Prostate gland (tissue), 2 donors: ENCODE data around the gene PRKG1.

Experiments used
- POLR2A ChIP-seq: fragments of 450-650 bp; IDR thresholded peaks from one replicate; pipeline ENCODE4 v1.6.1; 2016; ENCODE audit warnings: antibody characterized with exemption, mild to moderate bottlenecking
- POLR2AphosphoS5 ChIP-seq: sonication (generic); formaldehyde crosslinking; IDR thresholded peaks from one replicate; pipeline ENCODE4 v1.6.1; 2017; ENCODE audit warnings: antibody characterized with exemption
- TF ChIP-seq, protein P1 (sequence below), 4 experiments: fragments of 200-600 bp in 2 of 4; fragments of 450-650 bp in 2 of 4; sonication (generic) in 2 of 4; IDR thresholded peaks; 1 replicate in 3 of 4; 2 replicates in 1 of 4; pipeline ENCODE4 v1.5.1; 2016 to 2019; ENCODE audit warnings: antibody characterized with exemption in 4 of 4, mild to moderate bottlenecking in 2 of 4, moderate library complexity in 2 of 4

DNA sequence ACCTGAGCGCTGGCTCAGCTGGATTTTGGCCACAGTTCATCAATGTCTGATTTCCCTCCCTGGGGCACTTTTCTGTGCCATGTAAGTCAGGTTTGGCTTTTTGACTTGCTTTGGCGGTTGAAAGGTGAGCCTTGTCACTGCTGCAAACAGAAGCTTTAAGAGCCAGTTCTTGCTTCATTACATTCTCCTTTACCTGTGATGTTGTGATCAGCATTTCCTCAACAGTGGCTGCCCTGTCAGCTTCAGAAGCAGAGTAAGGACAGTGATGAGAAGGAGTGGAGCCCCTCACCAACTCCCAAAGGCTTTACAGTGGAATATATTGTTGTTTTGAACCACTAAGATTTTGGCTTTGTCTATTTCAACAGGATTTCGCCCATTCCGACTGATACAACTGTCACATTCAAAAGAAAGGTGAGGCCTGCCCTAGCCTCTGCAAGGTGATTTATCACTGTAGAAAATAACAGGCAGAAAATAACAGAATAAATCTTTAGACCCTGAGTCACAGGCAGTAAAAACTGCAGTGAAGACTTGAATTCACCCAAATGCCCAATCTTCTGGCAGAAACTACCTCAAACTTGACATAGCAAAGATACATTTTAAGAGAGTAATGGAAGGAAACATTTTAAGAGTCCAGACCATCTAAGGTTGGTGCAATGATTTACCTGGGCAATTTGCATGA lies 1226.5 kb downstream of the PRKG1 start:
- TF ChIP-seq, protein P1, sequence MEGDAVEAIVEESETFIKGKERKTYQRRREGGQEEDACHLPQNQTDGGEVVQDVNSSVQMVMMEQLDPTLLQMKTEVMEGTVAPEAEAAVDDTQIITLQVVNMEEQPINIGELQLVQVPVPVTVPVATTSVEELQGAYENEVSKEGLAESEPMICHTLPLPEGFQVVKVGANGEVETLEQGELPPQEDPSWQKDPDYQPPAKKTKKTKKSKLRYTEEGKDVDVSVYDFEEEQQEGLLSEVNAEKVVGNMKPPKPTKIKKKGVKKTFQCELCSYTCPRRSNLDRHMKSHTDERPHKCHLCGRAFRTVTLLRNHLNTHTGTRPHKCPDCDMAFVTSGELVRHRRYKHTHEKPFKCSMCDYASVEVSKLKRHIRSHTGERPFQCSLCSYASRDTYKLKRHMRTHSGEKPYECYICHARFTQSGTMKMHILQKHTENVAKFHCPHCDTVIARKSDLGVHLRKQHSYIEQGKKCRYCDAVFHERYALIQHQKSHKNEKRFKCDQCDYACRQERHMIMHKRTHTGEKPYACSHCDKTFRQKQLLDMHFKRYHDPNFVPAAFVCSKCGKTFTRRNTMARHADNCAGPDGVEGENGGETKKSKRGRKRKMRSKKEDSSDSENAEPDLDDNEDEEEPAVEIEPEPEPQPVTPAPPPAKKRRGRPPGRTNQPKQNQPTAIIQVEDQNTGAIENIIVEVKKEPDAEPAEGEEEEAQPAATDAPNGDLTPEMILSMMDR (IDR thresholded peaks at IDR 0.05) = no peak
- no peak for TF ChIP-seq POLR2A
- no peak for TF ChIP-seq POLR2AphosphoS5
